H1 (cell line): Measurements from ENCODE around the gene LHFPL3.
A peak's percentile ranks its signal among the peaks of the same experiment; 100 is the strongest.

ENCODE experiments used
- CEBPB ChIP-seq: IDR thresholded peaks from 2 replicates; pipeline ENCODE4 v1.6.1; 2012; ENCODE audit warnings: low read depth, low read length
- CHD2 ChIP-seq: IDR thresholded peaks from 2 replicates; pipeline ENCODE4 v1.6.1; 2012; ENCODE audit warnings: low read length, improper control_type of control experiment
- CREB1 ChIP-seq: IDR thresholded peaks from 2 replicates; pipeline ENCODE4 v1.6.1; 2012; ENCODE audit warnings: inconsistent platforms
- EZH2 ChIP-seq: fragments of 200-600 bp; sonication (generic); IDR thresholded peaks from 2 replicates; pipeline ENCODE4 v1.7.1; 2012; ENCODE audit warnings: low read depth, mild to moderate bottlenecking, moderate library complexity, low read length, inconsistent platforms; ENCODE audit not compliant: severe bottlenecking
- GTF2F1 ChIP-seq: IDR thresholded peaks from 2 replicates; pipeline ENCODE4 v1.6.1; 2012; ENCODE audit warnings: low read depth, low read length, improper control_type of control experiment, borderline replicate concordance
- JUN ChIP-seq: IDR thresholded peaks from 2 replicates; pipeline ENCODE4 v1.6.1; 2011; ENCODE audit warnings: low read depth, mild to moderate bottlenecking, improper control_type of control experiment, low read length
- JUND ChIP-seq: IDR thresholded peaks from 2 replicates; pipeline ENCODE4 v1.6.1; 2011; ENCODE audit warnings: mild to moderate bottlenecking, improper control_type of control experiment, low read length
- POLR2A ChIP-seq, 2 experiments: IDR thresholded peaks; 1 replicate in 1 of 2; 2 replicates in 1 of 2; pipeline ENCODE4 v1.6.1; 2011; ENCODE audit warnings: low read depth in 2 of 2, low read length in 2 of 2, mild to moderate bottlenecking in 2 of 2; ENCODE audit errors: control extremely low read depth in 1 of 2
- POLR2AphosphoS5 ChIP-seq: IDR thresholded peaks from 2 replicates; pipeline ENCODE4 v1.6.1; 2011; ENCODE audit warnings: low read depth, low read length
- SP1 ChIP-seq: IDR thresholded peaks from 2 replicates; pipeline ENCODE4 v1.6.1; 2011; ENCODE audit warnings: low read depth, low read length
- TF ChIP-seq, protein P1 (sequence below), 3 experiments: IDR thresholded peaks; 1 replicate in 2 of 3; 2 replicates in 1 of 3; pipeline versions ENCODE4 v1.5.1 to v1.6.1; 2011; ENCODE audit warnings: low read length in 3 of 3, mild to moderate bottlenecking in 3 of 3, inconsistent platforms in 2 of 3, low read depth in 1 of 3, moderate library complexity in 1 of 3; ENCODE audit not compliant: insufficient read depth in 1 of 3; ENCODE audit errors: control extremely low read depth in 1 of 3

DNA sequence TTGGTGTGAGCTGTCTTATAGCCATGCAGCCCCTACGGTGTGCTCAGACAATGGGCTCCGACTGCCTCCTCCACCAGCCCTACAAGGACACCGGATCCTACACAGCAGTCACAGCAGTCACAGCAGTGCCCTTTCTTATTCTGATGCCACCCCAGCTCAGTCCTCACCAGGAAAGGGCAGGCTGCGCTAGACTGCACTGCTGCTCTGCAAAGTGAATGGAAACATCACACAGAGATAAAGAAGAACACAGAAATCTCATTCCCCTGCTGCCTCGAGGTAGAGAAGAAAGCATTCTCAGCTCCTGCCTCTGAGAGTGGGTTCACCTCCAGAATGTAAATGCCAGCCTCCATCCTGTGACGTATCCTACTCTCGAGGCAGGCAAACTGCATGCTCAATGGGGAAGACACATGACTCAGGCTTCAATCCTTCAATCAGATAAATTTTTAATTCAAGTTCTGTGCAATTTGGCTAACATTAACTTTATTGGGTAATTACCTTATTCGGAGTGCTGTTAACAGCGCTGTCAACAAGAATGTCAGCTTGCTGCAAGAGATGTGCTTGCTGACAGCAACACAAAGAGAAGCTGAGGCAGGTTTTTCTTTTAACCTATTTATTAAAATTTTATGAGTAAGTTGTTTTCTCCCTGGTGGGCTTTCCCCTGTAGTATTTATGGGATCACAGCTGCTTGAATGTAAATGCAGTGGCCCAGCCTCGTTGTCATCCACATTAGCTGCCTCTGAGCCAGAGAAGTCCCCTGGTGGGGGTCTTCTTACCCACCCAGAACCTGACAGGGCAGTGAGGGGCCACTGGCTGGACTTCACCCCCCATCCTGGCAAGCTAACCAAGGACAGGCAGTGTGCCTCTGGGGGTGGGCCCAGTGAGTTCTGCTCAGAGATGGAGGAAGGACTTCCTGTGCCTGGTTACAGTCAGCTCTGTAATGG lies 444.3 kb downstream of the LHFPL3 start:
- TF ChIP-seq CHD2 (peak; percentile 56; the same call in 1 of the 2 replicates), POLR2AphosphoS5 (no peak), POLR2A (IDR thresholded peaks at IDR 0.05; ENCODE audit: control extremely low read depth in 1 of 2, low read depth in 2 of 2, low read length in 2 of 2) (no peak), EZH2 (peak; percentile 27), CEBPB (no peak), SP1 (0 out of 2 replicates have a peak, but pooled peaks have one; percentile 19), JUND (no peak), GTF2F1 (no peak), JUN (no peak), CREB1 (peak; percentile 51)
- TF ChIP-seq, protein P1, sequence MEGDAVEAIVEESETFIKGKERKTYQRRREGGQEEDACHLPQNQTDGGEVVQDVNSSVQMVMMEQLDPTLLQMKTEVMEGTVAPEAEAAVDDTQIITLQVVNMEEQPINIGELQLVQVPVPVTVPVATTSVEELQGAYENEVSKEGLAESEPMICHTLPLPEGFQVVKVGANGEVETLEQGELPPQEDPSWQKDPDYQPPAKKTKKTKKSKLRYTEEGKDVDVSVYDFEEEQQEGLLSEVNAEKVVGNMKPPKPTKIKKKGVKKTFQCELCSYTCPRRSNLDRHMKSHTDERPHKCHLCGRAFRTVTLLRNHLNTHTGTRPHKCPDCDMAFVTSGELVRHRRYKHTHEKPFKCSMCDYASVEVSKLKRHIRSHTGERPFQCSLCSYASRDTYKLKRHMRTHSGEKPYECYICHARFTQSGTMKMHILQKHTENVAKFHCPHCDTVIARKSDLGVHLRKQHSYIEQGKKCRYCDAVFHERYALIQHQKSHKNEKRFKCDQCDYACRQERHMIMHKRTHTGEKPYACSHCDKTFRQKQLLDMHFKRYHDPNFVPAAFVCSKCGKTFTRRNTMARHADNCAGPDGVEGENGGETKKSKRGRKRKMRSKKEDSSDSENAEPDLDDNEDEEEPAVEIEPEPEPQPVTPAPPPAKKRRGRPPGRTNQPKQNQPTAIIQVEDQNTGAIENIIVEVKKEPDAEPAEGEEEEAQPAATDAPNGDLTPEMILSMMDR (IDR thresholded peaks at IDR 0.05; ENCODE audit: control extremely low read depth in 1 of 3, insufficient read depth in 1 of 3, low read depth in 1 of 3, low read length in 3 of 3) = peak; percentile 11 to 33 (median 12); a peak in 3 of 4 replicates
